GM21390 (cell line): ENCODE results near the gene EPHA5.
"Not testable (repeated sequence)": the region's sequence is repeated elsewhere in the genome, so short reads cannot be mapped to it uniquely, and the experiment has no call there.

Experiments
- ATAC-seq: cut with Tn5 transposase; IDR thresholded peaks from one replicate; pipeline ENCODE4 v1.9.1; 2021; ENCODE audit not compliant: unreplicated experiment

The EPHA5 gene

DNA sequence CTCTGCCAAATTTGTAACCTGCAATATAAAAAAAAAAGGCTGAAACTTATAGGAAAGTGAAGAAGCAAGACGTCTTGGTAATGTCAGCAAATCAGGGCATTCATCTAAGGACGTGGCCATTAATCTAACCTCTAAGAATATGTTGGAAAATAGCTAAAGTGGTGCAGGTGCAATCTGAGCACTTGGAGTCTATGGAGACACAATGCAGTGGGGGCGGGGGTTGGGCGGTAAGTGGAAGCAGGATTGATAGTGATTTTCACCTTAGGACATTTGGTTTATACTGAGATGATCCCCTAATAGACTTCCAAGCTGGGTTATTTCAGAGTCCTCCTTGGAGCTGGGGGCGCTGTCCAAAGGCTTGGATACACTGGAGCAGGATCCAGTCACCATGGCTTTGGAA, 283.4 kb downstream of the EPHA5 start:
- no peak for ATAC-seq

DNA sequence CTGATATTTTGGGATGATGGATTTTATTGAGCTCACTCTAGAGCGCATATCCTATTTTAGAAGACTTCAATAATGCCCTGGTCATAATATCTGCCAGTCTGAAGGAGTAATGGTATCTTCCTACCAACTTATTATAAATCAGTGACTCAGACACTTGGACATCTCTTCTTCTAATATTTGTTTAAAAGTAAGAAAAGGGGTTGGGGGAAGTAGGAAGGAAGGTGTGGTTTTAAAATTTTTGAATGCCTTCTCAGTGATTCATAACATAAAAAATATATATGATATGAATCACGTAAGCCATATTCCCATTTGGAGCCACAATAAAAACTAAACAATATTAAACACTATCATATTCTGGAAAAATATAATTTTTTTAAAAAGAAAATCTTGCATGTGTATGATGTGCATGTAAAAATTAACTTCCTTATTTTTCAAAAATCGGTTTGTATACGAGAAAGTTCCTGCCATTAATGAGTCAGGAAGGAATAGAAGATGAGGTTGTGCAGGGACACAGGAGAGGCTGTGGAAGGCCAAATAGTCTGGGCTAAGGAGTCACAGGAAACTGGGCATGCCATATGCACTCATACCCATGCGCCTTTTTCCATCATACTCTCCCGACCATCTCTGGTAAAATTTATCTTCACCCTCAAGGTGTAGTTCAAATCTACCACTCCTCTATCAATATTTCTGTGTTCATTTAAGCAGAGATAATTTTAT, 286.5 kb downstream of the EPHA5 start:
- no peak for ATAC-seq

DNA sequence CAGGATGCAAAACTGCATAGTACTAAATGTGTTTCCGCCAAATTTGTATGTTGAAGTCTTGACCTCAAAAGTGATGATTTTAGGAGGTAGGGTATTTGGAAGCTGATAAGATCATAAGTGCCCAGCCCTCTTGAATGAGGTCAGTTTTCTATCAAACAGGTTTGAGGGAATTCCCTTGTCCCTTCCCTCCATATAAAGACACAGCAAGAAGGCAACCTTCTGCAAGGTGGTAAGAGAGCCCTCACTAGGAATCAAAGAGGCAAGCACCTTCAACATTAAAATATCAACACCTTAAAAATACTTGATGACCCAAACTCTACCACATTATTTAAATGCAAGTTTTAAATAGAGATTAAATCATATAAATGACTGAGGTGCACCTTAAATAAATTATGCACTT, 288.6 kb downstream of the EPHA5 start:
- no peak for ATAC-seq

- no peak for ATAC-seq
Measured at GRCh38 chr4:65370709-65371108, 299.6 kb downstream of the EPHA5 start.

- ATAC-seq: no peak
Measured at GRCh38 chr4:65367306-65367705, 303.0 kb downstream of the EPHA5 start.

GRCh38 chr4:65358914-65359313, 311.4 kb downstream of the EPHA5 start:
- ATAC-seq: no peak

- no peak for ATAC-seq
Measured at GRCh38 chr4:65353098-65353497, 317.2 kb downstream of the EPHA5 start.

- no peak for ATAC-seq
Measured at GRCh38 chr4:65344278-65344825, 325.9 kb downstream of the EPHA5 start.

- ATAC-seq: no peak
Measured at GRCh38 chr4:65343342-65343741, 326.9 kb downstream of the EPHA5 start.

DNA sequence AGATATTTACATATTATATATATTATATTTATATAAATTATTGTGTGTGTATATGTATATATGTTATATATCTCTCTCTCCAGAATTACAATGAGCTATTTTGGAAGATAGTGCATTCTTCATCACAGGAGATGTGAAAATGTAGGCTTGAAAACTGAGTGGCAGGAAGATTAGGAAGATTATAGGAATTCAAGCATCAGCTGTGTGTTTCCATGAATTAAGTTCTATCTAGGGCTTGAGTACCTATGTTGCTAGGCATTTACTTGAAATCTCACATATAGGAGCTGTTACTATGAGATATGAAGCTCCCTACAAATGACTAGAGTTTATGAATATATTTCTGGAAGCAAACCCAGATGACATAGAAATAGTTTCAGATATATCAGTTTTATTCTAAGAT, 328.7 kb downstream of the EPHA5 start:
- no peak for ATAC-seq

- ATAC-seq: no peak
Measured at GRCh38 chr4:65340382-65341109, 329.7 kb downstream of the EPHA5 start.

- ATAC-seq: no peak
Measured at GRCh38 chr4:65337371-65337770, 332.9 kb downstream of the EPHA5 start.

DNA sequence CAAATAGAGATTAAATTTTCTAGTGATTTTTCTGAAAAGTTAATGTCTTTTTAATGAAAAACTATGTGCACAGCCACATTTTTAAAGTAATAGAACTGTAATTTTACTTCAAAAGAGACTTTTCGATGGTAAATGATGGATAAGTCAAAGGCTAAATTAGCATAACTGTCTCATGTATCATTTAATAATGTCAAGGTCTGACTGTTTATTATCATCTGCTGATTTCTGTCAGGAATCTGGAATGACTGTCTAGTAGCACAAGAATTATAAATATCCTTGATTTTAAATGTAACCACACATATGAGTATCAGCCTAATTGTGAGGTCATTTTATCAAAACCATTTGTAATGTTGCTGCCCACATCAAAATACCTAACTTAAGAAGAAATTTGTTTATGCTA, 333.8 kb downstream of the EPHA5 start:
- ATAC-seq: no peak

DNA sequence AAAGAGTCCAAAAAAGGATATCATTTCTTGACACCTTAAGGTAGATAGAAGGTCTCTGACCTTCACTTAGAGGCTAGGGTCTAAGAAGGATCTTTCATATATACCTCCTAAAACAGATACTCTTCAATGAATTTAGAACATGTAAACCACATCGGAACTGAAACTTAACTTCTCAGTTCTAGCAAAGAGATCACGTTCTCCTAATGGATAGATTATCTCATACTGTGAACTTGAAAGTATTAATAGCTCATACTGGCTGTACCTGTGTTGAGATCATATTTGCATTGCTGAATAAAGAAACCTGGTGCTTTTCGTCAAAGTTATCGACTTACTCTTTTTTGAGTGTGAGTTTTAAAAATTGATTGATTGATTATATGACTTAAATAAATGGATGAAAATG, 353.8 kb downstream of the EPHA5 start:
- no peak for ATAC-seq

GRCh38 chr4:65311120-65311519, 359.2 kb downstream of the EPHA5 start:
- no peak for ATAC-seq

DNA sequence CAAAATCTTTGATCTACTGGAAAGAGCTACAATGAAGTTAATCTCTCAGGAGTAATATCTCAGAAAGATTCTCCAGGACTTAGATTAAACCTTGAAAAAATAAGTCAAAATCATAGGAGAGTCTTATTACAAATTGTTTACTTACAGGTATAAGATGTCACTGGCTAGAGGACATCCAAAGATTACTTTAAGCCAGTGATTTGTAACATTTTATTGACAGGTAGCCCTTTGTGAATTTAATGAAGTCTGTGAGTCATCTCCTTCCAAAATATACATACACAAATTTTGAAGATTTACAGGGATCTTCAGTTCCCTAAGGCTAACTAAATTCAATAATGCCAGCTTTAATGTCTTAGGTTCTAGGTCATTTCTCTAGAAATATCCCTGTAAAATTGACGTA, 359.7 kb downstream of the EPHA5 start:
- ATAC-seq: no peak

- ATAC-seq: not testable (repeated sequence)
Measured at GRCh38 chr4:65308626-65309025, 361.7 kb downstream of the EPHA5 start.

DNA sequence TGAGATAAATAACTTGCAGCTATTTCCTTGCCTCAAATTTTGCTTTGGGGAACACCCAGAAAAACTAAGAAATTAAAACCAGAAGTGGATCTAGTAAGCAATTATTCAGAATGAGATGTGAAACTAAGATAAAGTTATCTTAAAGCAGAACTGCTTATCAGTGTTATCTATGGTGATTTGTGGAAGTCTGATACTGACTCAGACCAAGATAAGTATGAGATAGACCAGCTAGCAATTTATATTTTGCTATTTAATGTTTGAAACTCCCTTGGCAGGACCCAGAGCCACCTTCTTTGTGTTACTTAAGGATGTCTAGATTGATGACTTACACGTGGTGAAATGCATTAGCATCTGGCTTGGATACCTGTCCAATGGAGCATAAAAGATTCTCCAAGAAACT, 368.1 kb downstream of the EPHA5 start:
- no peak for ATAC-seq

- ATAC-seq: no peak
Measured at GRCh38 chr4:65296246-65296645, 374.0 kb downstream of the EPHA5 start.

DNA sequence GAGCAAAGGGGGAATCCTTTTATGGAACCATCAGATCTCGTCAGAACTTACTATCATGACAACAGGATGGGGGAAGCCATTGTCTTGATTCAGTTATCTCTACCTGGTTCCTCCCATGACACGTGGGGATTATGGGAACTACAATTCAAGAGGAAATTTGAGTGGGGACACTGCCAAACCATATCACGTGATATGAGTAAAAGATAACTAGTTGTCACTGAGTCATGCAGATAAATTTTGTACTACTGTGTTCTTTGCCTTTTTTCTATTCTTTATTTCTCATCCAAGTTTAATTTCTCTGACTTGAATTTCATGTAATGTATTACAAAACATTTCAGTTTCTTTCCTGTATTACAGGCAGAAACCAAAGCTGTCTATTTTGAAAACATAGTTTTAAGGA, 383.2 kb downstream of the EPHA5 start:
- ATAC-seq: no peak
